ENCODE measurements around the gene DUOXA2.
"Not testable (repeated sequence)": the region's sequence is repeated elsewhere in the genome, so short reads cannot be mapped to it uniquely, and the experiment has no call there.

The DUOXA2 gene

DNA sequence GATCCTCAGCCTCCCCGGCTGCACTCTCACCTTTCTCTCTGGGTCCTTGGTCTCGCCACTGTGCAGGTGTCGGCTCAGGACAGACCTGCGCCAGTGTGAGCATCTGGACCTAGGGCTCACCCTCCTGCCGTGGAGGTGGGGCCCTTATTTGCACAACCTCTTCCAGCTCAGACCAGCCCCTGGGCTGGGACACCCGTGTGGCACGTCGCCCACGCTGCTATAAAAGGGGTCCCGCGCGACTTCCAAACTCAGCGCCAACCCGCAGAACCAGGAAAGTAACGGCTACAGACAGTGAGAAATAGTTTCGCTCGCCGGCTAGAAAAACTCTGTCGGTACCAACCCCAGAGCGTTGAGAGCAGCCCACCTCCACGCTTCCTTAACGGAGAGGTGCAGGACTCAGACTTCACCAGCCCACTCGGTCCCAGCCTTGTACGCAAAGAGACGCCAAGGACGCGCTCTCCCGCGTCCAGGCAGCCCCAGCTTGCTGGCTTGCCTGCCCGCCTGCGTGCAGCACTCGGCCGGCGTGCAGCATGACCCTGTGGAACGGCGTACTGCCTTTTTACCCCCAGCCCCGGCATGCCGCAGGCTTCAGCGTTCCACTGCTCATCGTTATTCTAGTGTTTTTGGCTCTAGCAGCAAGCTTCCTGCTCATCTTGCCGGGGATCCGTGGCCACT, at the start of gene DUOXA2, which contains the start of gene DUOX2:
Gene DUOXA2, plus strand, starts transcription at position 251 of the 675 bp plus-strand sequence. Its CDS starts 280 bp downstream, at position 531.
Gene DUOX2, minus strand, starts transcription at position 97 of the 675 bp plus-strand sequence. CDS start 761 bp downstream, outside the sequence.
- DNase-seq = no peak

- DNase-seq = no peak
Measured at GRCh38 chr15:45064386-45064785, 49.7 kb upstream of the DUOXA2 start.

GRCh38 chr15:45069942-45070360, 44.2 kb upstream of the DUOXA2 start:
- DNase-seq = not testable (repeated sequence)

DNA sequence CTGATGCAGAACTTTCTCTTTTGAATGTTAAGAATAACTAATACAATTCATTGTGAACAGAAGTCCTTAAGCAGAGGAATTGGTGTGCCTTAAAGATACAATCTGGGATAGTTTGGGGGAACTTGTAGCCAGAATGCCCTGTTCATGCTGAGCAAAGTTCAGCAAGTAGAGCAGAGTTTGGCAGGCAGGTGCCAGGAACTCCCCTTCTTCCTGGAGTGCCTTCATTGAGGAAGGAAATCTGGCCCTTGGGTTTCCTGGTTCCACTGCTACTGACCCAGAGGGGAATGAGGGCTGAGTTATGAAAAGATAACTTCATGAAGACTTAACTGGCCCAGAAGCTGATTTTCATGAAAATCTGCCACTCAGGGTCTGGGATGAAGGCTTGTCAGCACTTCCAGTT, 40.5 kb upstream of the DUOXA2 start:
- DNase-seq = not testable (repeated sequence)

DNA sequence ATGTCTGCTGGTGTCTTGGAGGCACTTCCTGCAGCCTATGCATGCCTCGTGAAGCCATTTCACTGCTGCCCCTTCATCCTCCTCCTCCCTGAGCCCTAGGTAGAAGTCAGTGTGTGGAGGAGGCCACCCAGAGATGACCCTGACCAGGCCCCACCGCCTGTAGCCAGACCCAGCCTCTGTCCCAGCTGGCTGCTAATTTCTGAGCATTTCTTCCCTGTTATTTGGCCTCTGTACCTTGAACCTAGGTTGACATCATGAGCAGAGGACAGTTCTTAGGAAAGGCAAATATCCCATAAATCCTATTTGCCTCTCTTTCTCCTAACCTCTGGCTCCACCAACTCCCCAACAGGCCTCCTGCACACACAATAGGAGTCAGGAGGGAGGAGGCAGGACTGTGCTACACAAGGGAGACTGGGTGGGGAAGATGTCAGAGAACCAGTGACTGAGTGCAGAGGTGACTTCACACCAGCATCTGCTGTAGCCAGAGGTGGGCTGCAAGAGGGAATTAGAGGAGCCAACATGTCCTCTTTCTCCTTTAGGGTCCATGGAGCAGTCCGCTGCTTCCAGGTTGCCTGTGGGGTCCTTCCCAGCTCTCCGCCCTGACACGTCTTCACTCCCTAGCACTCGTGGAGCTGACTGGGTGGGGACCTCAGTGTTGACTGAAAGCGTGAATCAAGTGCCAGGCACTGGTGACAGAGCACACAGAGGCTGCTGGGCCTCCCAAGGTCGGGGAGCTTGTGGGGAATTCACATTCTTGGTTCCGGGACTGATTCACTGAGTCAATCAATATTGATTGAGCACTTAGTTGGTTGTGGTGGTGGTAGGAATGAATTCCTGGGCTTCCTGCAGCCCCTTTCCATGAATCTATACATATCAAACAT, 38.4 kb upstream of the DUOXA2 start:
- not testable (repeated sequence) for DNase-seq

GRCh38 chr15:45077391-45077790, 36.7 kb upstream of the DUOXA2 start:
- not testable (repeated sequence) for DNase-seq

DNA sequence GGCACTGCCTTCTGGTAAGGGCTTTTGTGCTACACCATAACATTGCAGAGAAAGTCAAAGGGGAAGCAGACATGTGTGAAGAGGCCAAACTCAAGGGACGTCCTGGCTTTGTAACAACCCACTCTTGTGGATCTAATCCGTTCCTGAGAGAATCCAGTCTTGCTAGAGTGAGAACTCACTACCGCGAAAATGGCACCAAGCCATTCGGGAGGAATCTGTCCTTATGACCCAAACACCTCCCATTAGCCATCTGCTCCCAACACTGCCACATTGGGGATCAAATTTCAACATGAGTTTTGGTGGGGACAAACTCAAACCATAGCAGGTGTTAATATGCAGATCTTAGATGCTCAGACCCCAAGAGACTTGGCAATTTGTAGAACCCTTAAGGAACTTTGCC, 34.9 kb upstream of the DUOXA2 start:
- not testable (repeated sequence) for DNase-seq

GRCh38 chr15:45079628-45080246, 34.4 kb upstream of the DUOXA2 start:
- DNase-seq = not testable (repeated sequence)

- DNase-seq = not testable (repeated sequence)
Measured at GRCh38 chr15:45080593-45080992, 33.5 kb upstream of the DUOXA2 start.

- DNase-seq = not testable (repeated sequence)
Measured at GRCh38 chr15:45082412-45082811, 31.7 kb upstream of the DUOXA2 start.

DNA sequence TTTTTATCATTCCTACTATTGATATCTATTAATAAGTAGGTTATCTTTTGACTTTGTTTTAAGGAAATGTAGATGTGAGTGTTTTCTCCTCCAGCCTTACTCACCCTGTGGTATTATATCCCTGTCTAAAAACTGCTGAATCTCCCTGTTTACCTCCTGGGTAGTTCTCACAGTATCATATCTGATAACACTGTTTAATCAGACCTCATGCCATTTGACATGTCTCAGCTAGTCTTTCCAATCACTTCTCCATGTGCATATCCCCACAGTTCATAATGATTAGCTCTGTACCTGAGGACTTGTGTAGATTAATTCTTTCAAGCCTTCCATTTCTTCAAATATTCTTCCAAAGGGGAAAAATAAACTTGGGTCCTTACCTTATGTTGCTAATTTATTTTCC, 30.9 kb upstream of the DUOXA2 start:
- DNase-seq = no peak

GRCh38 chr15:45084163-45084562, 30.0 kb upstream of the DUOXA2 start:
- DNase-seq = no peak

DNA sequence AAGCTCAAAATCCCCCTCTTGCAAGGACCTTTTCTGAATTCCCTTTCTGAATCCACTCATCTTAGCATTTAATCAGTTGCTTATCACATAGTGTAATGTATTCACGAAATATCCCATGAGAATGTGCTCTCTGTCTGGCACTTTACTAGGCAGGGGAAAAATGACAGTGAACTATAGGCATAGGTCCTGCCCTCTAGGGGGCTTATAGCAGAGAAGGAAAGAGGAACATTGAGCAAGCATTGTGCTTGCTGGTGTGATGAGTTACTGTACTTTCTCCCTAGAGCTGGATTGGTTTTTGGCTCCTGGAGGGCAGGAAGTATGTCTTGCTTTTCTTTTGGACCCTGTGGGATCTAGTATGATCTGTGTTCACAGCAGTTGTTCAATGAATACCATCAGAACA, 26.6 kb upstream of the DUOXA2 start:
- no peak for DNase-seq

DNA sequence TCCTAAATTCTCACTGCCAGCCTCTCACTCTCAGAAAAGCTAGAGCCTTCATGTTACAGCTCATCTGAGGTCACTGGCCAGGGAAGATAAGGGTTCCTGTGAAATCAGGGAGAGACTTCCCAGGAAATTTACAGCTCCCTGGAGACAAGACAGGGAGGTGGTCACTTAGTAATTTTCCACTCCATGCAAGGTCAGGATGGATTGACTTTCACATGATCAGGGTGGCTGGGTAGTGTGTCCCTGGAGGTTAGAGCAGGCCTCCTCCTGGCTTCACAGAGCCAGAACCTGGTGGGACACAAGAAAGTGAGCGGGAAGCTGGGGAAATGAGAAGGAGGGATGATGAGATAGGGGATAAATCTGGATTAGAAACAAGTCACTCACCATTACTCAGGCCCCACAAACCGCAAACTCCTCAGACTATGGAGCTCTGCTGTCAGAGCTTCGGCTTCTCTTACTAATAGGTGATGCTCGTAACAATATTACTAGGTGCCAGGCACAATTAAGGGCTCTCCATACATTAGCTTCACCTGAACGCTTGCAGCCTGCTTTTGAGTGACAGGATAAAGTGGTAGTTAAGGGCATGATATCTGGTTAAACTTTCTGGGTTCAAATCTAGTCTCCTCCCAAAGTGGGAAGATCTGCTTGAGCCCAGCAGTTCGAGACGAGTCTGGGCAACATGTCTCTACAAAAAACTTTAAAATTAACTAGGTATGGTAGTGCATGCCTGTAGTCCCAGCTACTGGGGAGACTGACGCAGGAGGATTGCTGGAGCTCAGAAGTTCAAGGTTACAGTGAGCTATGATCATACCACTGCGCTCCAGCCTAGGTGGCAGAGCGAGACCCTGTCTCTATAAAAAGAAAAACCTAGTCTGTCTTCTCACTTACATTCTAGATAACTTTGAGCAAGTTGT, 25.1 kb upstream of the DUOXA2 start:
- DNase-seq = no peak

DNA sequence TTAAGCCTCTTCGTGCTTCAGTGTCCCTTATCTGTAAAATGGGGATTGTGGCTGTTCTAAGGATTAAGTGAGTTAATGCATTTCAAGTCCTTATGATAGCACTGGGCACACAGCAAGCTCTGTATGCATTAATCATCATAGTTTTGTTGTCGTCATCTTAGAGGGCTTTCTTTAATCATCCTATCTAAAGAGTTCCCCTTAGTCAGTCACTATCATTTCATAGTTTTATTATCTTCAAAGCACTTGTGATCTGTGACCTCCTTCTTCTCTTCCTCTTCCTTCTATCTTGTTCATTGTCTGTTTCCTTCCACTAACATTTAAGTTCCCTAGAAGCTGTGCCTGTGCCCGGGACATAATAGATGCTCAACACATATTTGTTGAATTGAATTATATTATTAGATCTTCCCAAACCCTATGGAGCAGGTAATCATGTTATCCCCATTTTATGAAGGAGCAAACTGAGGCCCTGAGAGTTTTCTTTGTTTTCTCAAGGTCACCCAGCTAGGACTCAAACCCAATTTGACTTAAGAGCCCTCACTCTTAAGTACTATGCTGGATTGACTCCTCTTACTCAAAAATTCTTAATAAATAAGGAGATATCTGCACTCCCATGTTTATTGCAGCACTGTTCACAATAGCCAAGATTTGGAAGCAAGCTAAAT, 24.3 kb upstream of the DUOXA2 start:
- no peak for DNase-seq

DNA sequence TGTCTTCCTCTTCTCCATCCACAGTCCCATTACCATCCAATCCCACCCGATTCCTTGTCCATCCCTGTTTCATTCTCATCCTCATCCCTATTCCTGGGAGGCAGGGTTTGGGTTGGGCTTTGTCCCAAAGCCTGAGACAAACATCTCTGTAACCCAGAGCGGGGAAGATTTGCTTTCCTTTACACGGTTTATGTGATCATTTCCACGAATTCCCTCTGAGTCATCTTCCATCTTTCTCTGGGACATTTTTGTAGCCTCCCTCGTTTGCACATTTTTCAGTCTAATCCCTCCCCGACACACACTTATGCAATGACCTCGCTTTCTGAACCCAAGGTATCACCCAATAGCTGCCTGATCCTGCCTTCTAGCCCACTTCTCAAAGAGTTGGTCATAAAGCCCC, 23.0 kb upstream of the DUOXA2 start:
- DNase-seq = no peak

DNA sequence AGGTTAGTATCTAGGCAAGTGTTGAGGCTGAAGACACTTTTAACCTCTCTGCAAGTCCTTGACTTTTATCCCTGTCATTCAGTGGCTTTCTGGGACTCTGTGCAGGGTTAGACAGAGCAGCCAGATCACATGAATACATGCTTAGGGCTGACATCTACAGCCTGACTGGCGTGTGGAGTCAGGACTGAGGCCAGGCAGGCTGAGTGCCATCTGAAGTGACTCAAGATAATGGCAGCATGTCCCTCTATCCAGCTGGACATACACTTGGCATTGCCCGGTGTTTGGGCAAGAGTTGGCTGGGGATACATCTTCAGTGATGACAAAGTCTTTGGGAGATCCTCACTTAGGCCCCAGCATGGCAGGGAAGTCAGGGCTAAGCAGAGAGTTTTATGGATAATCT, 22.6 kb upstream of the DUOXA2 start:
- DNase-seq = no peak

DNA sequence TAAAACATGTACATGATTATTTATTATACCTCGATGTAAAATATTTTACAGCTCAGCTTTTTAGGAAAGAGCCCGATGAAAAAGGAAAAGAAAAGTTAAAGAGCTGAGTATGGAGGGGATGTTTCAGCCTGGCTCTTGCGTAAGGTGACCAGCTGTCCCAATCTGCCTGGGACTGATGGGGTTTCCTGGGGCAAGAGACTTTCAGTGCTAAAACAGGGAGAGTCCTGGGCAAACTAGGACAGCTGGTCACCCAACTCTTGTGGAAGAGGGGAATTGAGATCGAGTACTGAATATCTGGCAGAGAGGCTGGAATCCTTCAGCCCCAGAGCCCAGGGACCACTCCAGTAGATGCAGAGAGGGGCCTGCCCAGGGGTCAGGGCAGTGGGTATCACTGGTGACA, 21.1 kb upstream of the DUOXA2 start:
- no peak for DNase-seq

DNA sequence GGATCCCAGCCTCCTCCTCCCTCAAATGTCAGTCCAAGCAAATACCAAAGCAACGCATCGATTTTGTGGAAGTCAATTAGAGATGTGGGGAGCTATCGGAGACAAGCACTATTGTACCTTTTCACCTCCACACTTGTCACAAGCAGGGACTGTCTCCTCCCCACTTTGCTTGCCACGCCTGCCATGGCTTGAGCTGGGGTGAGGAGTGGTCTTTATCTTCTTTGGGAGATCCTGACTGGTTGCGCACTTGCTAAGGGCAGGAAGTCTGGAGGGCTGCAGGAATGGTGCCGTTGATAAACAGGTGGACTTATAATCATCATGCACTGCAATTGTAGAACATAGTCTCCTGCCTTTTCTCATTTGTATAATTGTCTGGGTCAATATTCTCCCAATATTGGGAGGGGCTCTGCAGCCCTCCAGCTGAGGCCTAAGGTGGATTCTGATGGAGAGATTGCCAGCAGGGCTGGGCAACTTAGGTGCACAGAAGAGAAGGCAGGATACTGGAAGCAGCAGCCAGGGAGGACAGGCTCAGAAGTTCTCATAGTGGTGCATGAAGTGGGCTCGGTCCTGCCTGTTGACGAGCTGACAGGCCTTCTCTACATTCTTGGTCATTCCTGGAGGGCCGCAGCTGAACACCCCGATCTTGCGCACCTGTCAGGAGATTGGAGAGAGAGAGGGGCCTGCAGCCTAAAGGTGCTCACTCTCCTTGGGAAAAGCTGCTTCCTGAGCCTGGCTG, 20.3 kb upstream of the DUOXA2 start:
- no peak for DNase-seq

- DNase-seq = no peak
Measured at GRCh38 chr15:45094358-45094730, 19.8 kb upstream of the DUOXA2 start.

- no peak for DNase-seq
Measured at GRCh38 chr15:45095661-45096060, 18.5 kb upstream of the DUOXA2 start.
